NK-92 treated with Interleukin-12 subunit alpha and Interleukin-12 subunit beta, amount 100 ng/mL, for 24 hours (cell line): ENCODE results near the gene ZNF282.
A peak's percentile ranks its signal among the peaks of the same experiment; 100 is the strongest.

Experiments
- DNase-seq: peaks from one replicate; lab custom pipeline; 2025; lab: John Stamatoyannopoulos, UW

The ZNF282 gene

DNA sequence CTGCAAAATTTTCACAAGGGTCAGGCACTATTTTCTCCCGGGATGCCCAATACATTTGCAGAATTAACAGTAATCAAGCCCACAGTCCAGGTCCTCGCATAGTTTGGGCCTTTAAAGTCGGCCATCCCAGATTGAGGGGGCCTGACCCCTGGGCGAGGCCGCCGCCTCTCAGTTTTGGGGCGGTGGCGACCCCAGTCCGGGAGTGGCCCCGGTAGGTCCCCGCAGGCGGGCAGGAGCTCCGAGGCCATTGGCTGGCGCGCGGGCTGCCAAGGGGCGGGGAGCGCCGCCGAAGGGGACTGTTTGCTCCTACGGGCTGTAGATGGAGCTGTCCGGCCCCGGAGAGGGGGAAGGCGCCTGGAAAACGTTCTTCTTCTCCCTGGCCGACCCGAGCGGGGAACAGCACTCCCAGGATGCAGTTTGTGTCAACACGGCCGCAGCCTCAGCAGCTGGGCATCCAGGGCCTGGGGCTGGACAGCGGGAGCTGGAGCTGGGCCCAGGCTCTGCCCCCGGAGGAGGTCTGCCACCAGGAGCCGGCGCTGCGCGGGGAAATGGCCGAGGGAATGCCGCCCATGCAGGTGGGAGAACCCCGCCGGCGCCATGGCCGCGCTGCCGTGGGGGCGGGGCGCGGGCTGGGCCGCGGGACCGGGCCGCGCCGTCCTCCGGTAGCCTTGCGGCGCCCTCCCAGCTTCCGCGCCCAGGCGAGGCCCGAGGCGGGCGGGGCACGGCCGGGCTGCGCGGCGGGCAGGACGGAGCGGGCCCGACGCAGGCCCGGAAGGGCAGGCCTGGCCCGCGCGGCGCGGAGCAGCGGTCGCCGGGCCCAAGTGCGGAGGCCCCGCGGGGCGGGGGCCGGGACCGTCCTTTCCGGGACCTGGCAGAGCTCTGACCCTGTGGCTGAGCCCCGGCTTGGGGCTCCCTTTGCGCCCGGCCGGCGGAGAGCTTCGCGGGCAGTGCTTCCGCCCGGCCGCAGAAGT lies at the start of gene ZNF282:
ZNF282 (plus strand) TSS at position 367 of the 971 bp plus-strand sequence; CDS start at position 411, 44 bp downstream.
- DNase-seq, result peak; percentile 78

DNA sequence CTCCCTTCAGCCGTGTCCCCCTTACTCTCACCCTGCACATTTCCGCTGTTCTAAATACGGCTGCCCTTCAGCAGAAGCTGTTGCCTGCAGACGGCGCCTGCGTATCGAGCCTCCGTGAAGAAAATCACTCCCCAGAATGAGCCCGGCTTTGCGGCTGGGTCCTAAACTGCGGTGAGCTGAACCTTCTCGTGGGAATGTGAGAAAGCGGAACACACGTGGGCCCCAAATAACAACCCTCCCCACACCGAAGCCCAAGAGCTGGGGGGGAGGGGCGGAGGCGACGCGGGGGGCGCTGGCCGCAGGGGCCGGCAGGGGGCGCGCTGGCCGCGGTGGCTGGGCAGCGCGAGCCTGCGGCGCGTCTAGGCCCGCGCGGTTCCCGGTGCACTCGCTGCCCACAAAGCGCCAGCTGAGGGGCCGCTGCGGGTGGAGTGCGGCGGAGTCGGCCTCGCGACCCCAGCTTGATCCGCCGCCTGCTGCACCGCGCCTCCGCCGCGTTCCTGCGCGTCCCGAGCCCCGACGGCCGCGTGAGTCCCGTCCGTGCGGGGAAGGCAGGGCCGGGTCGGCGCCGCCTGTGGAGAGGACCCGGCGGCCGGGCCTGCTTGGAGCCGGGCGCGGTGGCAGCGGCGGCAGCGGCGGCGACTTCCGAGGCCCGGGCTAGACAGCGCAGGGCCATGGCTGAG lies 48.1 kb upstream of the ZNF282 start, which contains the start of gene ZNF398:
ZNF398 (plus strand) TSS at position 382 of the 680 bp plus-strand sequence; CDS start at position 672, 290 bp downstream.
- DNase-seq, result peak; percentile 89

DNA sequence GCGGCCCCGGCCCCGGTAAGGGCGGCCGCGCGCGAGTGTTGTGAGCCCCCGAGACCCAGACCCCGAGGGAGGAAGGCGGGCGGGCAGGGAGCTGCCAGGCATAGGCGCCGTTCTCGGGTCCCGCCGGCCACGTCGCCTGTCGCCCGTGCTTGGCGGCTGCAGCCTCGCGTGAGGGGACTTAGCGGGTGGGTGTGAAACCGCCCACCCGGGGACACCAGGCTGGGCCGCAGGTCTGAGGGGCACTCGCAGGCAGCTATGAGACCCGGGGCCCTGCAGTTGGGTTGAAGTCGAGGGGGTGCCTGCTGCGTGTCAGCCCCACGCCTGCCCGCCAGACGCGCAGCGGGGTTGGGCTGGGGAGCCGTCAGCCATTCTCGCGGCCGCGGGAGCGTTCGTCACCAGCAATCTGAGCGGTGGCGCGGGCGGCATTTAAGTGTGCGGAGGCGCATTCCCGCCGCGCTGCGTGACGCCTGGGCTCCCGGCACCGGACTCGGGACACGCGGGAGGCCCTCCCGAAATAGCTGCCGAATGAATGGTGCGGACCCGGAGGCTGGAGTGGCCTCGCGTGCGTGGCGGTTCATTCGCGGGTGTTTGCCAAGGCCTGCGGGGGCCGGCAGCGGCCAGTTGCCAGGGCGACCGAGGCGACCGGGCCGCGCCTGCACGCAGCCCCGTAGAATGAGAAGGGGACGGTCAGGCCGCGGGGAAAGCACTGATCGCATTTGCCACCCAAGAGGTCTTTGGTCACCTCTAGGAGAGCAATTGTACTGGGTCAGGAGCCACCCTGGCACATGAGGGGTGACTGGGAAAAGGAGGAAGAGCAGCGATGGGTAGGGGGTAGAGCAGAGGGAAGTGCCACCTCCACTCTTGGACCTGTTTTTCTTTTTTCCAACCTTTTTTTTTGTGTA lies 47.3 kb upstream of the ZNF282 start:
- DNase-seq, result peak; percentile 38

DNA sequence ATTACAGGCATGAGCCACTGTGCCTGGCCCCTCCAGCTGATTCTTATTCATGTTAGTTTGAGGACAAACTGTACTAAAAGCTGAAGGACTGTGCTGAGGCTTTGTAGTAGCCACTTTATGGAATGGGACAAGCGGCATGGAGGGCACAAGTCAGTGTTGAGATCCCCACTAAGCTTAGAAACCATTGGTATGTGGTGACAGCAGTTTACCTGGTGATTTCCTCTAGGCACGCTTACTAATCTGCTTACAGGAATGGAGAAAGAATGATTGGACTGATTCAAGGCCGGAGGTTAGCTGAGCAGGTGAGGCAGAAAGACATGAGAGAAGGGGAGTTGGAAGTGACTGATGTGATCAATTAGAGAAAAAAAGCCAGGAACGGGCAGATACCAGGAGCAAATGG lies 44.4 kb upstream of the ZNF282 start:
- no peak for DNase-seq

DNA sequence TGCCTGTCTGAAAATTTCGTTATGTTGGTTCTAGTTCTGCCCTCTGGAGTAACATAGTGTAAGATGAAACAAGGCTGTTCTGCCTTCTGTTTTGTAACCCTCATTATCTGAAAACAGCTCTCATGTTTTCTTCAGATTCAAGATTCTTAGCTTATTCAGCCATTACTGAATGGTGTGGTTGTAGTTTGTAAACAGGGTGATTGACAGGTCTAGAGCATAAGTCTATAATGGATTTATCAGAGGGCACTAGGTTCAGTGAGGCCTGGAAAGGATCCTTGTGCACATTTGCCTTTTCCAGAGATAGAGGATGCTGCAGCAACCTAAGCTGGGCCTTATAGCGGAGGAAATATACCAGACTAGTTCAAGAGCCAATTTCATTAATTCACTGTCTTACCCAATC lies 42.0 kb upstream of the ZNF282 start:
- DNase-seq, result no peak

DNA sequence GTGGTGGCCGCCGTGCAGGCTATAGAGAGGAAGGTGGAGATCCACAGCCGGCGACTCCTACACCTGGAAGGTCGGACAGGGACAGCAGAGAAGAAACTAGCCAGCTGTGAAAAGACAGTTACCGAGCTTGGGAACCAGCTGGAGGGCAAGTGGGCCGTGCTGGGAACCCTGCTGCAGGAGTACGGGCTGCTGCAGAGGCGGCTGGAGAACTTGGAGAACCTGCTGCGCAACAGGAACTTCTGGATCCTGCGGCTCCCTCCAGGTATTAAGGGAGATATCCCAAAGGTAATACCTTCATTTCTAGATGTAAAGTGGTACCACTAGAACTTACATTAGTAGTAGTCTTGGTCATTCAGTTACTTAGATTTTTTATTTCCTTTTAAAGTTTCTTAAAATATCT lies 41.3 kb upstream of the ZNF282 start:
- DNase-seq, result no peak

DNA sequence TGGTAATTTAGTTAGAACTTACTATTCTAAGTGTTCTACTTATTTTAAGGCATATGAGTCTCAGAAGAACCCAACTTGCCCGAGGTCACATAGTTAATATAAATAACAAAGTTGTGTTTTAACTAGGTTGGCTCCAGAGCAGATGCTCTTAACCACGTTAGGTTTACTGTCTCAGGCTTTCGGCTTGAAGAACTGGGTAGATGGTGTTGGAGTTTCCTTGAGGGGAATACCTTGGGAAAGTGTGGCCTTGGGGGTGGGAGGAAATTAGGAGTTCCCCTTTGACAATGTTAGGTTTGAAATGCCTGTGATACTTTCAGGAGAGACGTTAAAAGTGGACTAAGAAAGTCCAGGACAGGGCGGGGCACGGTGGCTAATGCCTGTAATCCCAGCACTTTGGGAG lies 38.4 kb upstream of the ZNF282 start:
- no peak for DNase-seq

DNA sequence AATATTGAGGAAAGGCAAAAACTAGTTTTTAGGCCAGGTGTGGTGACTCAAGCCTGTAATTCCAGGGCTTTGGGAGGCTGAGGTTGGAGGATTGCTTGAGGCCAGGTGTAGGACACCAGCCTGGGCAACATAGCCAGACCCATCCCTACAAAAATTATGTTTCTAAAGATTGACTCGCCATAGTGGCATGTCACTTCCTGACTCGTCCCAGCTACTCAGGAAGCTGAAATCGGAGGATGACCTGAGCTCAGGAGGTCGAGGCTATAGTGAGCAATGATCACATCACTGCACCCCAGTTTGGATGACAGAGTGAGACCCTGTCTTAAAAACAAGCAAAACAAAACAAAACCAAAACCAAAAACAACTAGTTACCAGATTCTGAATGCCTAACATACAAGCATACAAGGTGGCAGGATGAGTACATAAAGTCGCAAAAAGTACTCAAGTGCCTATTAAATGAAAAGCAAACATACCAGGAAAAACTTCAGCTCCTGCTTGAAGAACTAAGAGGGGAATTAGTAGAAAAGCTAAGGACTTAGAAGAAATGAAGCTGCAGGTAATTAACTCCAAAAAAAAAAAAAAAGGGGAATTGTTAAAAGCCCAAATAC lies 34.0 kb upstream of the ZNF282 start:
- no peak for DNase-seq

DNA sequence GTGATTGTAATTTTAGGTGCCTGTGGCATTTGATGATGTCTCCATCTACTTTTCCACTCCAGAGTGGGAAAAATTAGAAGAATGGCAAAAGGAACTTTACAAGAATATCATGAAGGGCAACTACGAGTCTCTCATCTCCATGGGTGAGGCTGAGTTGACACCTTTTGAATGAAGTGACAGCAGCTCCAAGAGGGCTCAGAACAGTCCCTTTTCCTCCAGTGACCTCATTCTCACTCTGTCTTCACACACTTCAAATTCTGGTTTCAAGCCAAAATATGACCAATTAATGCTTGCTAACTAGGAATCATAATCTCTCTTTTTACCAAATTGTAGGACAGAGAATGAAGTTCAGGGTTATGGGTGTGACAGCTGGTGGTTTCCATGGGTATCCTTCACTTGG lies 29.2 kb upstream of the ZNF282 start:
- no peak for DNase-seq

DNA sequence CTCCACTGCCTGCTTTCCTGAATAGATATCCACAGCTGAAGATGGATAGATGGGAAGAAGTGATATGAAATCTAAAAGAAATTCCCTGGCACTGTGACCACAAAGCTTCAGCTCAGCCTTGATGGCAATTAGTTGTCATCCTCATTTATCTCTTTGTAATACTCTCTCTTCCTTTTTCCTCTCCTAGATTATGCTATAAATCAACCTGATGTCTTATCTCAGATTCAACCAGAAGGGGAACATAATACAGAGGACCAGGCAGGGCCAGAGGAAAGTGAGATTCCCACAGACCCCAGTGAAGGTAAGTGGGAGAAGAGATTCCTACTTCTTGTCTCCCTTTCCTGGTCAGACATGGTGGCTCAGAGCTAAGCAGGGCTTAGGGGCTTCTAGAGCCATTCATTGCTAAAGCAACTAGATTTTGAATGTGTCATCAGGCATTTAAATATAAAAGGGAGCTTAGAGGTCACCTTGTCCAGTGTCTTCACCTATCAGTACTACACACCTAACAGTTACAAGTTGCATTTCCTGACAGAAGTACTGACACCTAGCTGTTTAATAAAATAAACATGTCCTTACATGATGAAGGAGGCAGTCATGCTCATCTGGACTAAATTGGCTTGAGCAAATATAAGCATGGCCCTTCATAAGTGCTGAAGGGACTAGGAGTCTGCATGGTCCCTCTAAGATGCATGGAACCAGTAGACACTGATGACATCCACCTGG lies 28.6 kb upstream of the ZNF282 start:
- DNase-seq, result no peak

DNA sequence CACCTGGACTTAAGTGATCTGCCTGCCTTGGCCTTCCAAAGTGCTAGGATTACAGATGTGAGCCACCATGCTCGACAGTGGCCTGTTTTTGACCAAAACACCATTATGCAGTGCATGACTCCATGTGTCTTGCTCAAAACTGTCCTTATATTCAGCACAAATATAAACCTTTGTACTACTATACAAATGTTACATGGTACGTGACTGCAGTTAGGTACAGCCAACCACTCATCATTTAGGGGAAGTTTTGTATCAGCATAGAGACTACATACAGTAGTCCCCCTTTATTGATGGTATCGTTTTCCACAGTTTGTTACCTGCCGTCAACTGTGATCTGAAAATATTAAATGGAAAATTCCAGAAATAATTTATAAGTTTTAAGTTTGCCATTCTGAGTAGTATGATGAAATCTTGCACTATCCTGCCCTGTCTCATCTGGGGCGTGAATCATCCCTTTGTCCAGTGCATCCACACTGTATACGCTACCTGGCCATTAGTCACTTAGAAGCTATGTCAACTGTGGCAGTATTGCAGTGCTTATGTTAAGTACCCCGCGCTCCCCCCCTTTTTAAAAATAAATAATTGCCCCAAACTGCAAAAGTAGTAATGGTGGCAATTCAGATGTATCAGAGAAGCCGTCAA lies 23.3 kb upstream of the ZNF282 start:
- no peak for DNase-seq

DNA sequence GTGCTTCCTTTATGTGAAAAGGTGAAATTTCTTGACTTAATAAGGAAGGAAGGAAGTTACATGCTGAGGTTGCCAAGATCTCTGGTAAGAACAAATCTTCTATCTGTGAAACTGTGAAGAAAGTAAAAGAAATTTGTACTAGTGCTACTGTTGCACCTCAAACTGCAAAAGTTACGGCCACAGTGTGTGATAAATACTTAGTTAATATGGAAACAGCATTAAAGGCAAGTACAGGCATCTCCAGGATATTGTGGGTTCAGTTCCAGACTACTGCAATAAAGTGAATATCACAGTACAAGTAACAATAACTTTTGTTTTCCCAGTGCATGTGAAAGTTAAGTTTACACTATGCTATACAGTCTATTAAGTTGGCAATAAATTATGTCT lies 22.8 kb upstream of the ZNF282 start:
- no peak for DNase-seq

DNA sequence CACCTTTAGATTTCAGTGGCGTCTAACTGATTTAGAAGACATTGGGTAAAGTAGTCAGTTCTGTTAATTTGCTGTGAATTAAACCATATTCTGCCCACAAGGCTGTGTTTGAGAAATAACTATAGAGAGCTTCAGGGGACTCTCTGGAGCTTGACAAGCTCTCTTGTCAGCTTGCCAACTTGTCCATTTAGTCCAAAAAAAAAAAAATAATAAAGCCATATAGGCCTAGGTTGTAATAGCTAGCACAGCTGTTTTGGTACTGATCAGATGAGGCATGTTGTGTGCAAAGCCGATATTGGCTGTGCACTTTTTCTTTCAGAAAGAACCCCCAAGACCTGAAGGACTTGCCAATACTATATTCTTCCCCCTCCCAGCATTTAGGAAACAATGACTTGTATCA lies 20.2 kb upstream of the ZNF282 start:
- no peak for DNase-seq

DNA sequence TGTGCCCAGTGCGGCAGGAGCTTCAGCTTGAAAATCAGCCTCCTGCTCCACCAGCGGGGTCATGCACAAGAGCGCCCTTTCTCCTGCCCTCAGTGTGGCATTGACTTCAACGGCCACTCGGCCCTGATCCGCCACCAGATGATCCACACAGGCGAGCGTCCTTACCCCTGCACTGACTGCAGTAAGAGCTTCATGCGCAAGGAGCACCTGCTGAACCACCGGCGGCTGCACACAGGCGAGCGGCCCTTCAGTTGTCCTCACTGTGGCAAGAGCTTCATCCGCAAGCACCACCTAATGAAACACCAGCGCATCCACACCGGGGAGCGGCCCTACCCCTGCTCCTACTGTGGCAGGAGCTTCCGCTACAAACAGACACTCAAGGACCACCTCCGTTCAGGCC lies 16.1 kb upstream of the ZNF282 start:
- DNase-seq, result no peak

DNA sequence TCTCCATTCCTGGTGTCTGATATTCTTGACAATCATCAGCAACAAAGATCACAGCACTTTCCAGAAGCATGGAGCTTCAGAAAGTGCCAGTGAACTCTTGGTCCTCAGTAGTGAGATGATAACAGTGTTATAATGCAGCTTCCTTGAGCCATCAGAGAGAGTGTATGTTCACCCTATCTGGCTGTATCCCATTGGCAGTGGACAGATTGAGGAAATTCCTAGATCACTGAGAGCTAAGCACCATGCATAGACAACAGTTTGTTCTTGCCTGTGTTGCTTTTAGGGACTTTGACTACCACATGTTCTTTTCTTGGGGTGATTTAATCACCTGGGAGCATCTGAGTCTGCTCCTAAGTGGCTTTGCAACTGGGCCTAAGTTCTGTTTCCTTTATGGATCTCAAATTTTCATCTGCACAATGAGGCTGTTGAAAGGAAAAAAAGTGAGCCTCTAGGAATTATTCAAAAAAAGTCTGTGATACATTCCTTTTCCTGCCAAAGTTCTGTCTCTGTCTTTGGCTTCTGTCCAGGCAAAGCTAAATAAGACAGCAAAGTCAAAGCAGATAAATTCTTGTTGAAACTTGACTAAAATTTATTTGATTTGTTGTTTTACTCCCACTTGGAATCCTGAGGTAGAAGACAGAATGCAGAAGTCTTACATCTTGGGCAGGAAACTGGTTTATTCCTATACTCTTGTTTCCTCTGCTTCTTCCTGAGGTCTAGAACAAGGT lies 14.5 kb upstream of the ZNF282 start:
- DNase-seq, result no peak

DNA sequence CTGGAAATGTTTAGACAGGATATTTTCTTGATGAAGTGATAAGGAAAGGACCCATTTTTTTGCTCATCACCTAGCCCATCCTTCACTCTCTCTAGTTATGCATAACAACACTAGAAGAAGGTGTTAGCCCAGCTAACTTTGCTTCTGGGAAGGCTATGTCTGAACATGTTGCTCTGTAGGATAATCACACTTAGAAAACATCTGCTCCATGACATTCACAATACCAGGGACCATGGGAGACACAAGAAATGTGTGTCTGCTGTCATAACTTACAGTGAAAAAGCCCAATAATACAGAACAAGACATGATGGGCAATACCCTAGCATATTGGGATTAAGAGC lies 13.9 kb upstream of the ZNF282 start:
- no peak for DNase-seq

DNA sequence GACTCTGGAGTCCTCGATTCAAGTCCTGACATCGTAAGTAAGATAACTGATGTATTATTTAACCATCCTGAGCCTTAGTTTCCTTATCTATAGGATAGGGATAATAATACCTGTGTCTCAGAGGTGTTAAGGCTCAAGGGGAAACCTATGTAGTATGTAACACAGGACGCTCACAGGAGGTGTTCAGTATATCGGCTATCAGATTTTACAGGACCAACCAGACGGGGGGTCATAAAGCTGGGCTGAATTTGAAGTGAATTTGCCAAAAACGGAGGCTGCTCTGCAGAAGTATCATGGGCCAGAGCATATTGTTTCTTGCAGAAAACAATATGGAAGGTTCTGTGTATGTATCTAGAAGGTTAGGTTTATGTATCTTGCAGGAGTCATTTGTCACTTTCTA lies 11.1 kb upstream of the ZNF282 start:
- no peak for DNase-seq

DNA sequence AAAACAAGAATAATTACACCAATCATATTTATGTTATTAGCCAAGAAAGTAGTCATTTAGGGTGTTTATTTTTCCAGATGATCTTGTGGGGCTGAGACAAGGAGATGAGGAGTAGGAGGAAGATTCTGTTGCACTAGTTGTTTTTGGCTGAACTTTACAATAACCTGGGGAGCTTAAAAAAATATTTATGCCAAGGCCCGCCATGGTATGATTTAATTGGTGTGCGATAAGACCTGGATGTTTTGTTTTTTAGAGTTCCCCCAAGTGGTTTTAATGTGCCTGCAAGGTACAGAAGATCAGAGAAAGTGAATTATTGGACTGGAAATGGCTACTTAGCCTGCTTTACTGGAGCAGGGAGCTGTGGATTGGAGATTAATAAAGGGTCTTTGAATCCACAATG lies 7.1 kb upstream of the ZNF282 start:
- no peak for DNase-seq

DNA sequence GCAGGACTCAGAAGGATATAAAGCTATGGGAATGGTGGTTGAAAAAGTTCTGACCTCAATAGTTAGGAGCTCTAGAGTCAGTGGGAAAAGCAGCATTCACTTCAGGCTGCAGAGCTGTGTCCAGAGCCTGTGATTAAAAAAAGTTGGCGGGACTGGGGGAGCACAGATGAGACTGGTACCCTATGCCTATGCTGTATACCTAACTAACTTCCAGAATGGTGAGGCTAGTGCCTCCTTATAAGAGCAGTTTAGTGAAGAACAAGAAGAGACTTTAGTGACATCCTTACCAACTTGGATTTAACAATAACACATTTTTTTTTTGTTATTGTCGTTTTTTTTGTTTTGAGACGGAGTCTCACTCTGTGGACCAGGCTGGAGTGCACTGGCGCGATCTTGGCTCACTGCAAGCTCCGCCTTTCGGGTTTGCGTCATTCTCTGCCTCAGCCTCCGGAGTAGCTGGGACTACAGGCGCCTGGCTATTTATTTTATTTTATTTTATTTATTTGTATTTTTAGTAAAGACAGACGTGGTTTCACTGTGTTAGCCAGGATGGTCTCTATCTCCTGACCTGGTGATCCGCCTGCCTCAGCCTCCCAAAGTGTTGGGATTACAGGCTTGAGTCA lies 6.6 kb upstream of the ZNF282 start:
- DNase-seq, result no peak

DNA sequence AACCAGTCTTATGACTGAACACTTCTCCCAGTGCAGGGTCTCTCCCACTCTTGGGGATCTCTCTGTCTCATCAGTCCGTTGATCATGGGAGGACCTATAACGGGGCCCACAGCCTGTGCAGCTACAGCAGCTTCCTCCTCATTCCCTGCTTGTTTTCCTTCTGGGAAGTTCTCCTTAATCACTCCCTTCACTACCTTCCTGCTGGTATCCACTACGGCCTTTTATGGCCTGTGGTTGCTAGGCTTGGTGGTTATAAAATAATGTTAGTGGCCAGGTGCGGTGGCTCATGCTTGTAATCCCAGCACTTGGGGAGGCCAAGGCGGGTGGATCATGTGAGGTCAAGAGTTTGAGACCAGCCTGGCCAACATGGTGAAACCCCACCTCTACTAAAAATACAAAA lies 3.5 kb upstream of the ZNF282 start:
- no peak for DNase-seq
